Measurements from ENCODE around the gene TMEM201. TPM values are rescaled to one million over a fixed set of nuclear protein-coding genes. Genes with fewer than 3 reads are reported as not detected.
A peak's percentile ranks its signal among the peaks of the same experiment; 100 is the strongest.

Gene TMEM201
- polyA plus RNA-seq (2013, experiment 1 of 2): 15.0 TPM
- 14.9 TPM for polyA plus RNA-seq (2013, experiment 2 of 2)

DNA sequence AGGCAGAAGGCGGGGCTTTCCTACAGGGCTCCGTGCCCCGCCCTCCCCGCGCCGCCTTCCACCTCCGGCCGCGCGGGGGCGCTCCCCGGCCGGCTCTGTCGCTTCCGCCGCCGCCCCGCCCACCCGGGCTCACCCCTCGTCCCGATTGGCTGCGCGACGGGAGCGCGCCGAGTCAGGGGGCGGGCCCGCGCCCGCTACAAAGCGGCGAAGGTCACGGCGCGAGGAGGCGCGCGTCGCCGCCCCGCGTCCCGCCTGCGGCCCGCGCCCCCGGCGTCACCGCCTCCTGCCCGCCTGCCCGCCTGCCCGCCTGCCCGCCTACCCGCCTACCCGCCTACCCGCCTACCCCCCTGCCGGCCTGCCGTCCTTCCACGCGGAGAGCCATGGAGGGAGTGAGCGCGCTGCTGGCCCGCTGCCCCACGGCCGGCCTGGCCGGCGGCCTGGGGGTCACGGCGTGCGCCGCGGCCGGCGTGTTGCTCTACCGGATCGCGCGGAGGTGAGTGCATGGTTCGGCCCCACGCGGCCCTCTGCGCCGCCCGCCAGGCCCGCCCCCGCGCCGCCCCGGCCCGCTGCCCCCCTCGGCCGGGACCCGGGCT is at the start of gene TMEM201:
TMEM201 (plus strand) TSS at position 361 of the 593 bp plus-strand sequence; CDS start at position 381, 20 bp downstream.
- Histone ChIP-seq H3K9ac (ENCODE audit: low read depth, low read length) (peak within 1 kb of the TSS; percentile 72), H3K4me3 (ENCODE audit: low read length) (peak within 1 kb of the TSS; percentile 69), H3K27ac (ENCODE audit: low read depth, low read length) (no peak within 1 kb of the TSS), H3K9me3 (ENCODE audit: insufficient read depth, low read depth, low read length) (no peaks in the 10 kb centered on the region), H3K27me3 (ENCODE audit: insufficient read depth, low read length) (no peaks in the 10 kb centered on the region; the same call in 1 of the 2 replicates), H3K4me1 (ENCODE audit: insufficient read depth, low read length) (peaks cover 28% of the 10 kb centered on the region), H3K36me3 (ENCODE audit: insufficient read depth, low read length) (peaks cover 11% of the 10 kb centered on the region; the same call in 1 of the 2 replicates)
- under 1% methylated on average over 94 of the region's 94 CpGs for WGBS

DNA sequence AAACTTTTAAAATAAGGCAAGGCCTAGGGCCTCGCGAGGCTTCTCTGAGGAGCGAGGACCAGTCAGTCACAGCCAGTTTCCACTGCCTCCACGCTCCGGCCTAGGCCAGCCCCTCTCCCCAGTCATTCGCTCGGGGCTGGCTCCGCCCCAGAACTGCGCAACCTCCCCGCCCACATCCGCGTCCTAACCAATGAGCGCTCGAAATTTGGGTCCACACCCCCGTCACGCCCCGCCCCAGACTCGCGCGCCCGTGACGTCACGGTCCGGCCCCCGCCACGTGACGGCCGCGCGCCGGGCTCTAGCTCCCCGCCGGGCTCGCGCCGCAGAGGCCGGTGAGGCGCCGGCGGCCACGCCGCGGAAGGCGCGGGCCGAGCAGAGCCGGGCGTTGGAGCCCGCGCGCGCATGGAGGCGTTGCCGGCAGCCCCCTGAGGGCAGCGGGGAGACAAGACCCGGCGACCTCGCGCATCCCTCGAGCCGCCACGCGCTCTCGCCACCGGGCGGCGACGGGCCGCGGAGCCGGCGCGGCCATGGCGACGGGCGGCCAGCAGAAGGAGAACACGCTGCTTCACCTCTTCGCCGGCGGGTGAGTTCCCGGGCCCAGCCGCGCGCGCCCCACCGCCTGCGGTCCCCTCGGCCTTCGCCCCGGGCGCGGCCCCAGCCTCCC is 49.4 kb upstream of the TMEM201 start, which contains the start of gene SLC25A33:
SLC25A33 (plus strand) TSS at position 301 of the 664 bp plus-strand sequence; CDS start at position 528, 227 bp downstream.
- 0 out of 2 replicates have a peak, but pooled peaks cover 4% of the 10 kb centered on the region for H3K36me3 ChIP-seq (ENCODE audit: insufficient read depth, low read length)
- peak within 1 kb of the TSS; percentile 18; the same call in 1 of the 2 replicates for H3K27ac ChIP-seq (ENCODE audit: low read depth, low read length)
- peak within 1 kb of the TSS; percentile 87 for H3K9ac ChIP-seq (ENCODE audit: low read depth, low read length)
- peaks cover 14% of the 10 kb centered on the region; the same call in 1 of the 2 replicates for H3K4me1 ChIP-seq (ENCODE audit: insufficient read depth, low read length)
- 1% methylated on average over 92 of the region's 92 CpGs for WGBS
- peaks cover 9% of the 10 kb centered on the region for H3K27me3 ChIP-seq (ENCODE audit: insufficient read depth, low read length)
- H3K4me3 ChIP-seq (ENCODE audit: low read length): peak within 1 kb of the TSS; percentile 98
- H3K9me3 ChIP-seq (ENCODE audit: insufficient read depth, low read depth, low read length): no peaks in the 10 kb centered on the region

DNA sequence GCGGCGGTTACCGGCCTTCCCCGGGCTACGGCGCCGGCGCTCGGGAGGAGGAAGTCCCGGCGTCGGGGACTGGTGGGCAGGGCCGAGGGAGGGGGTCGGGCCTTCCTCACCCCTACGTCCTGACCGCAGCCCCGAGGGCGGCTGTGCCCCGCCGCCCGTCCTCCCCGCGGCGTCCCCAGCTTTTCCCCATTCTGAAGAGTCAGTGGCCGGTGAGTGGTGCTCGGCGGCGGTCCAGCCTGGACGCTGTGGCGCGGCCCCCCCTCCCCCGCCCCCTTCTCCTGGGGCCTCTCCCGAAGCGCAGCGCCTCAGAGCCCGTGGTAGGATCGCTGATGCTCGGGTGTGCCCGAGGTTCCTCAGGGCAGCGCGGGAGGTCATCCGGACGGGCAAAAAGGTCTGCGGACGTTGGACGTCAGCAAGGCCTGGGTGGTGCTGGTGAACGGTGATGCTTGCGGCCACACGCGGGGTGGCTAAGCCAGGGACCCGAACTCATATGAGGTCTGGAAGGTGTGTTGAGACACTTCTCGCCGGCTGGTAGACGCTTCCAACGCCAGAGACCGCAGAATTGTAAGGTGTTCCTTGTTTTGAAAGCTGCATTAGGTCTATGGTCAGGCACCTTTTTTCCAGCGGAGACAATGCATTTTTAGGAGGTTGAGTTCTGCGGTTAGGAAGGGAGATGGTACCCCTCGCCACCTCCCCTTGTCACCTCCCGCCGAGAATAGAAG is 48.7 kb upstream of the TMEM201 start:
- Histone ChIP-seq H3K9me3 (ENCODE audit: insufficient read depth, low read depth, low read length) (no peaks in the 10 kb centered on the region), H3K36me3 (ENCODE audit: insufficient read depth, low read length) (0 out of 2 replicates have a peak, but pooled peaks cover 4% of the 10 kb centered on the region), H3K27me3 (ENCODE audit: insufficient read depth, low read length) (peaks cover 9% of the 10 kb centered on the region), H3K4me3 (ENCODE audit: low read length) (peak overlapping the region; percentile 98), H3K4me1 (ENCODE audit: insufficient read depth, low read length) (peaks cover 14% of the 10 kb centered on the region; the same call in 1 of the 2 replicates), H3K27ac (ENCODE audit: low read depth, low read length) (peak overlapping the region; percentile 18; the same call in 1 of the 2 replicates), H3K9ac (ENCODE audit: low read depth, low read length) (peak overlapping the region; percentile 87)
- WGBS: 1% methylated on average over 58 of the region's 61 CpGs

GRCh38 chr1:9542430-9542829 is 46.3 kb upstream of the TMEM201 start:
- H3K9me3 ChIP-seq (ENCODE audit: insufficient read depth, low read depth, low read length): no peaks in the 10 kb centered on the region
- H3K27me3 ChIP-seq (ENCODE audit: insufficient read depth, low read length): peaks cover 9% of the 10 kb centered on the region
- H3K27ac ChIP-seq (ENCODE audit: low read depth, low read length): no peak overlapping the region
- 95% methylated on average over 3 of the region's 3 CpGs for WGBS
- H3K4me1 ChIP-seq (ENCODE audit: insufficient read depth, low read length): peaks cover 14% of the 10 kb centered on the region; the same call in 1 of the 2 replicates
- H3K9ac ChIP-seq (ENCODE audit: low read depth, low read length): no peak overlapping the region
- no peak overlapping the region for H3K4me3 ChIP-seq (ENCODE audit: low read length)
- 0 out of 2 replicates have a peak, but pooled peaks cover 4% of the 10 kb centered on the region for H3K36me3 ChIP-seq (ENCODE audit: insufficient read depth, low read length)

DNA sequence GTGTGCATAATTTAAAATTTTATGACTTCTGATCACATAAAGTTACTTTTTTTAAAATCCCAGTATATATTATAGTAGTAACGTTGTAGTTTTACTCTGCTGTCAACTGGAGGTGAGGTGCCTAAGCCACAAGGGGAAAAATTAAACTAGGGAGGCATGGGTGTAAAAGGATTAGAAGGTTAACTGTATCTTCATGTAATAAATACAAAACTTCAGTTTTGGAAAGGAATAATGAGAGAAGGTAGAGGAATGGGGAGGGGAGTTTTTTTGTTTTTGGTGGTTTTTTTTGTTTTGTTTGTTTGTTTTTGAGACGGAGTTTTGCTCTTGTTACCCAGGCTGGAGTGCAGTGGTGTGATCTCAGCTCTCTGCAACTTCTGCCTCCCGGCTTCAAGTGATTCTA is 43.8 kb upstream of the TMEM201 start:
- Histone ChIP-seq H3K27me3 (ENCODE audit: insufficient read depth, low read length) (peaks cover 9% of the 10 kb centered on the region), H3K9ac (ENCODE audit: low read depth, low read length) (no peak overlapping the region), H3K4me3 (ENCODE audit: low read length) (no peak overlapping the region), H3K4me1 (ENCODE audit: insufficient read depth, low read length) (0 out of 2 replicates have a peak, but pooled peaks cover 7% of the 10 kb centered on the region), H3K36me3 (ENCODE audit: insufficient read depth, low read length) (0 out of 2 replicates have a peak, but pooled peaks cover 4% of the 10 kb centered on the region), H3K27ac (ENCODE audit: low read depth, low read length) (no peak overlapping the region), H3K9me3 (ENCODE audit: insufficient read depth, low read depth, low read length) (no peaks in the 10 kb centered on the region)
- WGBS: 95% methylated on average over 2 of the region's 3 CpGs

DNA sequence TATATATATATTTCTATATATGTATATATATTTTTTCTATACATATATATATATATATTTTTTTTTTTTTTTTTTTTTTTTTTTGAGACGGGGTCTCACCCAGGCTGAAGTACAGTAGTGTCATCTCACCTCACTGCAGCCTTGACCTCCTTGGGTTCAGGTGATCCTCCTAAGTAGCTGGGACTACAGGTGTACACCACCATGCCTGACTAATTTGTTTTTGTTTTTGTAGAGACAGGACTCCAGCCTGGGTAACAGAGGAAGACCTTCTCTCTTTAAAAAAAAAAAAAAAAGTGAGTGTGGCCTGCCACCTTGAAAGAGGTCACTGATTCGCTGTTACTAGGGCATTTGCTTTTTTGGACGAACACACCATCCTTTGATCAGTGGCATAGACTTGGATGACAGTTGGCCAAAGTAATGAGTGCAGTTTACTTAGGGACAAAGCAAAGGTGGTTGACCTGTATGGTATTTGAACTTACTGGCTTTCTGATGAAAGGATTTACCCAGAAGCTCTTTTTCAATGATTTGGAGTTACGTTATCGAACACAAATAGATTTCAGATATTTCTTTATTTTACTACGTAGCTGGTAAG is 38.7 kb upstream of the TMEM201 start:
- H3K9me3 ChIP-seq (ENCODE audit: insufficient read depth, low read depth, low read length): no peaks in the 10 kb centered on the region
- WGBS: 94% methylated on average over 6 of the region's 6 CpGs
- H3K27ac ChIP-seq (ENCODE audit: low read depth, low read length): no peak overlapping the region
- H3K36me3 ChIP-seq (ENCODE audit: insufficient read depth, low read length): peaks cover 16% of the 10 kb centered on the region
- H3K9ac ChIP-seq (ENCODE audit: low read depth, low read length): no peak overlapping the region
- no peak overlapping the region for H3K4me3 ChIP-seq (ENCODE audit: low read length)
- H3K27me3 ChIP-seq (ENCODE audit: insufficient read depth, low read length): no peaks in the 10 kb centered on the region
- no peaks in the 10 kb centered on the region for H3K4me1 ChIP-seq (ENCODE audit: insufficient read depth, low read length)

DNA sequence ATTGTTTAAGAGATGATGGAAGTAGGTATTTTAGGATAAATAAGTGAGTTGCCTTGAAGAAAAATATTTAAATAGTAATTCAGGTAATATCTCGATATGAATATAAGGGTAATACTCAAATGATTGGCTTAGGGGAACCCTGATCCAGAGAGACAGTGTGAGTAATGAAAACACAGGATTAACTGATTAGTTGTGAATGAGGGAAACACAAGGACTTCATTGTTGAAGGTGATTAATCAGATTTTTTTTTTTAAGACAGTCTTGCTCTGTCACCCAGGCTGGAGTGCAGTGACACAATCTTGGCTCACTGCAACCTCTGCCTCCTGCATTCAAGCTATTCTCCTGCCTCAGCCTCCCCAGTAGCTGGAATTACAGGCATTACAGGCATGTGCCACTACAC is 36.7 kb upstream of the TMEM201 start:
- Histone ChIP-seq H3K27me3 (ENCODE audit: insufficient read depth, low read length) (peaks cover 8% of the 10 kb centered on the region; the same call in 1 of the 2 replicates), H3K9me3 (ENCODE audit: insufficient read depth, low read depth, low read length) (no peaks in the 10 kb centered on the region), H3K27ac (ENCODE audit: low read depth, low read length) (no peak overlapping the region), H3K36me3 (ENCODE audit: insufficient read depth, low read length) (peaks cover 35% of the 10 kb centered on the region), H3K4me1 (ENCODE audit: insufficient read depth, low read length) (no peaks in the 10 kb centered on the region), H3K4me3 (ENCODE audit: low read length) (no peak overlapping the region), H3K9ac (ENCODE audit: low read depth, low read length) (no peak overlapping the region)
- WGBS: 94% methylated on average over 1 of the region's 1 CpG

DNA sequence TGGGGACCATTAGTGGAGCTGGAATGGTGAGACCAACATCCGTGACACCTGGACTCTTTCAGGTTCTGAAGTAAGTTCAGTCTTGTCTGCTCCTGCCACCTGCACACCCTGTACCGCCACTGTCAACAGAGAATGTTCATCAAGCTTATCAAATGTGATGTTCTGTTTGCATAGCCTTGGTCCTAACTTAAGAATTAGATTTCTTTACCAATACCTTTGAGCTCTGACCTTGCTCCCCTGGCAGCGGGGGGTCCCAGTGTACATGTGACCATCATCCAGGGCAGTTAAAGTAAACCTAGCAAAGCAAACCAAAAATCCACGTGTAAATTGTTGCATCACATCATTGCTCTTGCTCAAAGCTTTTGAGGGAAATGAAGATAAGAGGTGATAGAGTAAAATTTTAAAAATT is 35.0 kb upstream of the TMEM201 start:
- H3K9me3 ChIP-seq (ENCODE audit: insufficient read depth, low read depth, low read length): no peaks in the 10 kb centered on the region
- peaks cover 52% of the 10 kb centered on the region for H3K36me3 ChIP-seq (ENCODE audit: insufficient read depth, low read length)
- H3K27ac ChIP-seq (ENCODE audit: low read depth, low read length): no peak overlapping the region
- no peak overlapping the region for H3K9ac ChIP-seq (ENCODE audit: low read depth, low read length)
- 96% methylated on average over 4 of the region's 4 CpGs for WGBS
- H3K4me1 ChIP-seq (ENCODE audit: insufficient read depth, low read length): no peaks in the 10 kb centered on the region
- H3K27me3 ChIP-seq (ENCODE audit: insufficient read depth, low read length): peaks cover 26% of the 10 kb centered on the region
- H3K4me3 ChIP-seq (ENCODE audit: low read length): no peak overlapping the region

GRCh38 chr1:9555942-9556341 is 32.8 kb upstream of the TMEM201 start:
- H3K9me3 ChIP-seq (ENCODE audit: insufficient read depth, low read depth, low read length): no peaks in the 10 kb centered on the region
- peaks cover 44% of the 10 kb centered on the region for H3K27me3 ChIP-seq (ENCODE audit: insufficient read depth, low read length)
- 96% methylated on average over 4 of the region's 4 CpGs for WGBS
- no peak overlapping the region for H3K27ac ChIP-seq (ENCODE audit: low read depth, low read length)
- H3K4me3 ChIP-seq (ENCODE audit: low read length): no peak overlapping the region
- H3K9ac ChIP-seq (ENCODE audit: low read depth, low read length): no peak overlapping the region
- H3K36me3 ChIP-seq (ENCODE audit: insufficient read depth, low read length): peaks cover 50% of the 10 kb centered on the region
- no peaks in the 10 kb centered on the region for H3K4me1 ChIP-seq (ENCODE audit: insufficient read depth, low read length)

- H3K4me3 ChIP-seq (ENCODE audit: low read length): no peak overlapping the region
- H3K9me3 ChIP-seq (ENCODE audit: insufficient read depth, low read depth, low read length): no peaks in the 10 kb centered on the region
- peaks cover 53% of the 10 kb centered on the region for H3K27me3 ChIP-seq (ENCODE audit: insufficient read depth, low read length)
- H3K4me1 ChIP-seq (ENCODE audit: insufficient read depth, low read length): no peaks in the 10 kb centered on the region
- no peak overlapping the region for H3K27ac ChIP-seq (ENCODE audit: low read depth, low read length)
- H3K9ac ChIP-seq (ENCODE audit: low read depth, low read length): no peak overlapping the region
- 98% methylated on average over 5 of the region's 5 CpGs for WGBS
- H3K36me3 ChIP-seq (ENCODE audit: insufficient read depth, low read length): peaks cover 50% of the 10 kb centered on the region
Measured at GRCh38 chr1:9557624-9558023, 31.1 kb upstream of the TMEM201 start.
